ENCODE measurements around the gene SMARCA1. TPM values are rescaled to one million over a fixed set of nuclear protein-coding genes. Genes with fewer than 3 reads are reported as not detected.

The SMARCA1 gene
- total and polyA plus RNA-seq, 2 of the 4 experiments (the other 2 are of a cell fraction) = 31.0 to 32.8 TPM

DNA sequence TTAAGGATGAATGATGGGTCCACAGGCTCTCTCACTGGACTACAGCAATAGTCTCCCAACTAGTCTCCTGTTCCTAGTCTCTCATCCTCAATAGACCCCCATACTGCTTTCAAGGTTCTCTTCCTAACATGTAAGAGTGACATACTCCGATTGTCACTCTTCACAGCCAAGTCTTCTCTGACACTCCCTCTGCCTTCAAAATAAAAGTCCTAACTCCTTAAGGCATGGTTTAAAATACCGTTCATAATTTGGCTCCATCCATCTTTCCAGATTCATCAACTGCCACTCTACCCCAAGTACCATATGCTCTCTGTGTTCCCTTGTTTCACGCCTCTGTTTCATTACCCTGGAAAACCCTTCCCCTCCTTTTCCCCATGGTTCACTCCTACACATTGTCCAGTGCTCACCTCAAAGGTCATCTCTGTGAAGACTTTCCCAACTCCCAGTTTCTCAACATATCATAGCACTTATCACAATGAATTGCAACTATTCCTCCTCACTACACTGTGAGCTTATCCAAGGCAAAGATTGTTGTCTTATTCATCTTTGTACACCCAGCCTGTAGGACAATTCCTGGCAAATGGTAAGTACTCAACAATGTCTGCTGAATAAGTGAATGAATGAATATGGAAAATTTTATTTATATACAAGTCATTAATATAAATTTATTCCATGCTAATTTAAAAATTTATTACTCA lies 26.0 kb downstream of the SMARCA1 start:
- no peak overlapping the region for H2AFZ ChIP-seq (replicated peaks; ENCODE audit: low read length, poor library complexity)
- DNase-seq (no peak), ATAC-seq (ENCODE audit: low read depth) (no peak)
- no peak overlapping the region for H3K27ac ChIP-seq (ENCODE audit: insufficient read depth, low read length)
- H3K27me3 ChIP-seq (ENCODE audit: control insufficient read depth, insufficient read depth, low read length) = 0 out of 2 replicates have a peak, but pooled peaks cover 2% of the 10 kb centered on the region
- no peak overlapping the region for H3K4me3 ChIP-seq (ENCODE audit: insufficient read depth, low read depth, low read length)
- no peak overlapping the region for H3K9ac ChIP-seq (ENCODE audit: low read depth, low read length)
- H3K79me1 ChIP-seq (ENCODE audit: low read depth in 1 of 2, low read length in 2 of 2) = peaks cover 2 to 18% of the 10 kb centered on the region in 2 experiments
- no TSS peak for BruUV-seq (replicated peaks)
- H2BK15ac ChIP-seq (ENCODE audit: low read depth, low read length) = no peak overlapping the region
- dilution Hi-C loops (cut with HindIII; ENCODE audit: low sequenced_read_pairs, unreplicated experiment) (no loop called here), in situ Hi-C loops (cut with MboI; ENCODE audit: low sequenced_read_pairs) (no loop called here), intact Hi-C loops (cut with micrococcal nuclease) (no loop called here)
- H4K5ac ChIP-seq (ENCODE audit: low read depth, low read length) = no peak overlapping the region
- H3K4me1 ChIP-seq (ENCODE audit: control insufficient read depth, insufficient read depth, low read length) = peaks cover 6% of the 10 kb centered on the region; the same call in 1 of the 2 replicates
- H3K4me2 ChIP-seq (ENCODE audit: low read depth, low read length) = no peak overlapping the region
- H3K18ac ChIP-seq (ENCODE audit: low read depth, low read length) = no peak overlapping the region
- no peak overlapping the region for H2AK5ac ChIP-seq (ENCODE audit: low read depth, low read length)
- H2BK20ac ChIP-seq (ENCODE audit: low read depth, low read length) = peak overlapping the region; percentile 23; the same call in 1 of the 2 replicates
- H3K23ac ChIP-seq (ENCODE audit: low read depth, low read length) = 0 out of 2 replicates have a peak overlapping the region, but pooled peaks have one; percentile 11
- no peak overlapping the region for H3K56ac ChIP-seq (ENCODE audit: extremely low read depth, insufficient read depth, low read length)
- 0 out of 2 replicates have a peak overlapping the region, but pooled peaks have one; percentile 35 for H3K4ac ChIP-seq (ENCODE audit: low read depth, low read length)
- TF ChIP-seq MAZ (IDR thresholded peaks at IDR 0.05; ENCODE audit: borderline replicate concordance, low read depth, low read length) (no peak), CHD1 (IDR thresholded peaks at IDR 0.05; ENCODE audit: low read depth, low read length) (no peak), USF2 (IDR thresholded peaks at IDR 0.05; ENCODE audit: low read depth, low read length) (no peak), RAD21 (IDR thresholded peaks at IDR 0.05; ENCODE audit: low read length) (no peak), CTCF (conservative IDR thresholded peaks at IDR 0.05; ENCODE audit: low read depth, low read length) (no peak), CEBPB (IDR thresholded peaks at IDR 0.05; ENCODE audit: low read depth, low read length) (no peak), FOS (IDR thresholded peaks at IDR 0.05; ENCODE audit: low read depth, low read length) (no peak), SMC3 (IDR thresholded peaks at IDR 0.05; ENCODE audit: low read depth, low read length) (no peak)
- no peak overlapping the region; the same call in 1 of the 2 replicates for H2BK120ac ChIP-seq (ENCODE audit: low read depth, low read length)
- ChIA-PET POLR2A (ENCODE audit: unreplicated experiment) (no interaction called here), CTCF (no interaction called here)
- H3K36me3 ChIP-seq (ENCODE audit: control insufficient read depth, insufficient read depth, low read length) = peaks cover 21% of the 10 kb centered on the region
- WGBS, 2 experiments (ENCODE audit: extremely low coverage in 2 of 2, insufficient read length in 1 of 2) = 37% methylated on average over 3 of the region's 3 CpGs; no CpG with 5 or more reads in 1 of the 2 experiments
- H4K20me1 ChIP-seq (ENCODE audit: insufficient read depth, low read length) = peaks cover 6% of the 10 kb centered on the region; the same call in 1 of the 2 replicates
- no peaks in the 10 kb centered on the region for H3K9me3 ChIP-seq (ENCODE audit: control insufficient read depth, insufficient read depth, low read length)
- H2AK9ac ChIP-seq (replicated peaks; ENCODE audit: low read depth, low read length, poor library complexity) = no peak overlapping the region
- peak overlapping the region; percentile 68 for H2BK5ac ChIP-seq (ENCODE audit: low read depth, low read length, poor library complexity, severe bottlenecking)
- no peak overlapping the region for H4K91ac ChIP-seq (ENCODE audit: insufficient read depth, low read depth, low read length)
- no peak overlapping the region for H3K14ac ChIP-seq (replicated peaks; ENCODE audit: low read depth, low read length)
- H3K9me1 ChIP-seq (ENCODE audit: insufficient read depth, low read length) = no peaks in the 10 kb centered on the region; the same call in none of the 2 replicates
- H4K8ac ChIP-seq (ENCODE audit: low read depth in 2 of 2, low read length in 2 of 2) = no peak overlapping the region; a peak in 1 of 4 replicates

All from IMR-90 (cell line).